Hepatic stellate cell (primary cell): ENCODE measurements around the gene ATP11B.

ENCODE experiments used
- DNase-seq: peaks from one replicate; pipeline ENCODE4 v3.0.0; 2011; ENCODE audit warnings: low spot score

ATP11B gene

GRCh38 chr3:182957226-182957625 lies 163.9 kb downstream of the ATP11B start:
- no peak for DNase-seq

- no peak for DNase-seq
Observed at GRCh38 chr3:182957676-182958266, 164.5 kb downstream of the ATP11B start.

GRCh38 chr3:182959474-182960350 lies 166.4 kb downstream of the ATP11B start:
- DNase-seq: no peak

GRCh38 chr3:182962166-182962565 lies 168.9 kb downstream of the ATP11B start:
- no peak for DNase-seq

- no peak for DNase-seq
Observed at GRCh38 chr3:182964179-182964578, 170.9 kb downstream of the ATP11B start.

- no peak for DNase-seq
Observed at GRCh38 chr3:182965861-182966366, 172.6 kb downstream of the ATP11B start.

GRCh38 chr3:182967218-182968204 lies 174.2 kb downstream of the ATP11B start:
- DNase-seq: no peak

GRCh38 chr3:182969277-182969676 lies 176.0 kb downstream of the ATP11B start:
- peak; percentile 47 for DNase-seq

GRCh38 chr3:182969853-182970252 lies 176.5 kb downstream of the ATP11B start:
- no peak for DNase-seq

- DNase-seq: no peak
Observed at GRCh38 chr3:182970811-182971418, 177.6 kb downstream of the ATP11B start.
